WTC11 (cell line): ENCODE measurements around the gene TMEM115. TPM values are rescaled to one million over a fixed set of nuclear protein-coding genes. Genes with fewer than 3 reads are reported as not detected.

Source experiments
- ATAC-seq: fragments of 200-7000 bp; cut with Tn5 transposase; 2 replicates; pipeline ENCODE4 v1.10.0; 2021; ENCODE audit warnings: mild to moderate bottlenecking, moderate library complexity
- CTCF ChIA-PET: fragments of 300-600 bp; sonication (Branson Sonifier 250); formaldehyde crosslinking; loops from one replicate; lab custom pipeline; 2021; ENCODE audit warnings: antibody characterized with exemption; lab: Charles Lee
- POLR2A ChIA-PET: fragments of 350-600 bp; sonication (Branson Sonifier 250); formaldehyde crosslinking; loops from one replicate; lab custom pipeline; 2021; ENCODE audit warnings: antibody characterized with exemption; lab: Charles Lee
- DNase-seq: peaks from one replicate; pipeline ENCODE4 v3.0.0; 2021; ENCODE audit warnings: low spot score
- H3K27ac Mint-ChIP-seq: 2 replicates; pipeline ENCODE4 v1.8.0; 2021; ENCODE audit warnings: mixed read lengths
- H3K27me3 Mint-ChIP-seq: 2 replicates; pipeline ENCODE4 v1.8.0; 2021; ENCODE audit warnings: low read depth, mild to moderate bottlenecking, moderate library complexity, mixed read lengths
- H3K36me3 Mint-ChIP-seq: 2 replicates; pipeline ENCODE4 v1.8.0; 2021; ENCODE audit warnings: mixed read lengths
- H3K4me1 Mint-ChIP-seq: 2 replicates; pipeline ENCODE4 v1.8.0; 2022; ENCODE audit warnings: mixed read lengths
- H3K4me3 Mint-ChIP-seq: 2 replicates; pipeline ENCODE4 v1.8.0; 2021; ENCODE audit warnings: mild to moderate bottlenecking, moderate library complexity, mixed read lengths
- H3K9me3 Mint-ChIP-seq: 2 replicates; pipeline ENCODE4 v1.8.0; 2021; ENCODE audit warnings: mixed read lengths
- CBFB ChIP-seq: sonication (generic); formaldehyde crosslinking; IDR thresholded peaks from 2 replicates; pipeline ENCODE4 v1.8.1; 2022; ENCODE audit warnings: mild to moderate bottlenecking, low read depth, missing genetic modification reagents
- ESRRA ChIP-seq: sonication (generic); formaldehyde crosslinking; IDR thresholded peaks from 2 replicates; pipeline ENCODE4 v1.8.1; 2022; ENCODE audit warnings: mild to moderate bottlenecking, missing genetic modification reagents, borderline replicate concordance
- ETV6 ChIP-seq: sonication (generic); formaldehyde crosslinking; IDR thresholded peaks from 2 replicates; pipeline ENCODE4 v1.8.1; 2022; ENCODE audit warnings: mild to moderate bottlenecking, missing genetic modification reagents
- FOXJ3 ChIP-seq: sonication (generic); formaldehyde crosslinking; IDR thresholded peaks from 2 replicates; pipeline ENCODE4 v1.9.0; 2021; ENCODE audit warnings: missing genetic modification reagents, mild to moderate bottlenecking, borderline replicate concordance
- GABPB1 ChIP-seq: sonication (generic); formaldehyde crosslinking; IDR thresholded peaks from 2 replicates; pipeline ENCODE4 v1.8.1; 2023; ENCODE audit warnings: mild to moderate bottlenecking, missing genetic modification reagents
- KAT7 ChIP-seq: sonication (generic); formaldehyde crosslinking; IDR thresholded peaks from 2 replicates; pipeline ENCODE4 v1.8.1; 2023; ENCODE audit warnings: missing genetic modification reagents, mild to moderate bottlenecking, borderline replicate concordance
- NFYB ChIP-seq: sonication (generic); formaldehyde crosslinking; conservative IDR thresholded peaks from 2 replicates; pipeline ENCODE4 v1.8.0; 2022; ENCODE audit warnings: low read depth, missing genetic modification reagents
- PRDM15 ChIP-seq: sonication (generic); formaldehyde crosslinking; IDR thresholded peaks from 2 replicates; pipeline ENCODE4 v1.8.0; 2022; ENCODE audit warnings: missing genetic modification reagents
- RORB ChIP-seq: fragments of 250-450 bp; sonication (Bioruptor Pico); IDR thresholded peaks from 2 replicates; pipeline ENCODE4 v1.9.0; 2021; ENCODE audit warnings: mild to moderate bottlenecking
- SP1 ChIP-seq: sonication (generic); formaldehyde crosslinking; conservative IDR thresholded peaks from 2 replicates; pipeline ENCODE4 v1.8.1; 2022; ENCODE audit warnings: missing genetic modification reagents
- TEAD4 ChIP-seq: sonication (generic); formaldehyde crosslinking; IDR thresholded peaks from 2 replicates; pipeline ENCODE4 v1.8.0; 2022; ENCODE audit warnings: mild to moderate bottlenecking, missing genetic modification reagents
- ZBTB21 ChIP-seq: sonication (generic); formaldehyde crosslinking; IDR thresholded peaks from 2 replicates; pipeline ENCODE4 v1.8.1; 2023; ENCODE audit warnings: mild to moderate bottlenecking, missing genetic modification reagents, borderline replicate concordance
- total RNA-seq: library from RNA; stranded (reverse); gene quantifications from 3 replicates; pipeline ENCODE4 v1.2.3, GENCODE V29; 2021
- TF ChIP-seq, protein P1 (sequence below): sonication (generic); formaldehyde crosslinking; IDR thresholded peaks from 2 replicates; pipeline ENCODE4 v1.8.1; 2022; ENCODE audit warnings: low read depth, mild to moderate bottlenecking, moderate library complexity, missing genetic modification reagents, borderline replicate concordance
- TF ChIP-seq, protein P2 (sequence below): sonication (generic); formaldehyde crosslinking; IDR thresholded peaks from 2 replicates; pipeline ENCODE4 v1.8.0; 2022; ENCODE audit warnings: mild to moderate bottlenecking, missing genetic modification reagents
- TF ChIP-seq, protein P3 (sequence below): fragments of 250-450 bp; sonication (Bioruptor Pico); IDR thresholded peaks from 2 replicates; pipeline ENCODE4 v1.9.0; 2021; ENCODE audit warnings: mild to moderate bottlenecking
- TF ChIP-seq, protein P4 (sequence below): sonication (generic); formaldehyde crosslinking; IDR thresholded peaks from 2 replicates; pipeline ENCODE4 v1.8.0; 2022; ENCODE audit warnings: mild to moderate bottlenecking, missing genetic modification reagents

The TMEM115 gene
- total RNA-seq, 1 experiment from 2014 or later = 30.0 TPM

- CTCF ChIA-PET = interaction anchor here (0.8 to 5.5 kb wide), 16 partner anchors 14 to 131 kb away, joined by 3 to 95 read pairs (median 6); partner anchors contain the start of genes CYB561D2, GNAT1, HYAL1 and HYAL3
- ATAC-seq = peak; percentile 6
- TF ChIP-seq, protein P1, sequence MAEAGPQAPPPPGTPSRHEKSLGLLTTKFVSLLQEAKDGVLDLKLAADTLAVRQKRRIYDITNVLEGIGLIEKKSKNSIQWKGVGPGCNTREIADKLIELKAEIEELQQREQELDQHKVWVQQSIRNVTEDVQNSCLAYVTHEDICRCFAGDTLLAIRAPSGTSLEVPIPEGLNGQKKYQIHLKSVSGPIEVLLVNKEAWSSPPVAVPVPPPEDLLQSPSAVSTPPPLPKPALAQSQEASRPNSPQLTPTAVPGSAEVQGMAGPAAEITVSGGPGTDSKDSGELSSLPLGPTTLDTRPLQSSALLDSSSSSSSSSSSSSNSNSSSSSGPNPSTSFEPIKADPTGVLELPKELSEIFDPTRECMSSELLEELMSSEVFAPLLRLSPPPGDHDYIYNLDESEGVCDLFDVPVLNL (CRISPR knock-in tag) = no peak
- TF ChIP-seq NFYB (no peak), ZBTB21 (peak; percentile 22; the same call in 1 of the 2 replicates), ETV6 (CRISPR knock-in tag) (peak; percentile 85; the same call in 1 of the 2 replicates), ESRRA (CRISPR knock-in tag) (0 out of 2 replicates have a peak, but pooled peaks have one; percentile 54), SP1 (CRISPR knock-in tag) (0 out of 2 replicates have a peak, but pooled peaks have one; percentile 43), TEAD4 (CRISPR knock-in tag) (no peak), RORB (no peak), FOXJ3 (CRISPR knock-in tag) (no peak), KAT7 (CRISPR knock-in tag) (peak; percentile 70; the same call in 1 of the 2 replicates), PRDM15 (peak; percentile 64; the same call in 1 of the 2 replicates), GABPB1 (CRISPR knock-in tag) (no peak), CBFB (CRISPR knock-in tag) (0 out of 2 replicates have a peak, but pooled peaks have one; percentile 3)
- TF ChIP-seq, protein P2, sequence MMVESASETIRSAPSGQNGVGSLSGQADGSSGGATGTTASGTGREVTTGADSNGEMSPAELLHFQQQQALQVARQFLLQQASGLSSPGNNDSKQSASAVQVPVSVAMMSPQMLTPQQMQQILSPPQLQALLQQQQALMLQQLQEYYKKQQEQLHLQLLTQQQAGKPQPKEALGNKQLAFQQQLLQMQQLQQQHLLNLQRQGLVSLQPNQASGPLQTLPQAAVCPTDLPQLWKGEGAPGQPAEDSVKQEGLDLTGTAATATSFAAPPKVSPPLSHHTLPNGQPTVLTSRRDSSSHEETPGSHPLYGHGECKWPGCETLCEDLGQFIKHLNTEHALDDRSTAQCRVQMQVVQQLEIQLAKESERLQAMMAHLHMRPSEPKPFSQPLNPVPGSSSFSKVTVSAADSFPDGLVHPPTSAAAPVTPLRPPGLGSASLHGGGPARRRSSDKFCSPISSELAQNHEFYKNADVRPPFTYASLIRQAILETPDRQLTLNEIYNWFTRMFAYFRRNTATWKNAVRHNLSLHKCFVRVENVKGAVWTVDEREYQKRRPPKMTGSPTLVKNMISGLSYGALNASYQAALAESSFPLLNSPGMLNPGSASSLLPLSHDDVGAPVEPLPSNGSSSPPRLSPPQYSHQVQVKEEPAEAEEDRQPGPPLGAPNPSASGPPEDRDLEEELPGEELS (CRISPR knock-in tag) = peak; percentile 78
- TF ChIP-seq, protein P3, sequence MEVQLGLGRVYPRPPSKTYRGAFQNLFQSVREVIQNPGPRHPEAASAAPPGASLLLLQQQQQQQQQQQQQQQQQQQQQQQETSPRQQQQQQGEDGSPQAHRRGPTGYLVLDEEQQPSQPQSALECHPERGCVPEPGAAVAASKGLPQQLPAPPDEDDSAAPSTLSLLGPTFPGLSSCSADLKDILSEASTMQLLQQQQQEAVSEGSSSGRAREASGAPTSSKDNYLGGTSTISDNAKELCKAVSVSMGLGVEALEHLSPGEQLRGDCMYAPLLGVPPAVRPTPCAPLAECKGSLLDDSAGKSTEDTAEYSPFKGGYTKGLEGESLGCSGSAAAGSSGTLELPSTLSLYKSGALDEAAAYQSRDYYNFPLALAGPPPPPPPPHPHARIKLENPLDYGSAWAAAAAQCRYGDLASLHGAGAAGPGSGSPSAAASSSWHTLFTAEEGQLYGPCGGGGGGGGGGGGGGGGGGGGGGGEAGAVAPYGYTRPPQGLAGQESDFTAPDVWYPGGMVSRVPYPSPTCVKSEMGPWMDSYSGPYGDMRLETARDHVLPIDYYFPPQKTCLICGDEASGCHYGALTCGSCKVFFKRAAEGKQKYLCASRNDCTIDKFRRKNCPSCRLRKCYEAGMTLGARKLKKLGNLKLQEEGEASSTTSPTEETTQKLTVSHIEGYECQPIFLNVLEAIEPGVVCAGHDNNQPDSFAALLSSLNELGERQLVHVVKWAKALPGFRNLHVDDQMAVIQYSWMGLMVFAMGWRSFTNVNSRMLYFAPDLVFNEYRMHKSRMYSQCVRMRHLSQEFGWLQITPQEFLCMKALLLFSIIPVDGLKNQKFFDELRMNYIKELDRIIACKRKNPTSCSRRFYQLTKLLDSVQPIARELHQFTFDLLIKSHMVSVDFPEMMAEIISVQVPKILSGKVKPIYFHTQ = no peak
- TF ChIP-seq, protein P4, sequence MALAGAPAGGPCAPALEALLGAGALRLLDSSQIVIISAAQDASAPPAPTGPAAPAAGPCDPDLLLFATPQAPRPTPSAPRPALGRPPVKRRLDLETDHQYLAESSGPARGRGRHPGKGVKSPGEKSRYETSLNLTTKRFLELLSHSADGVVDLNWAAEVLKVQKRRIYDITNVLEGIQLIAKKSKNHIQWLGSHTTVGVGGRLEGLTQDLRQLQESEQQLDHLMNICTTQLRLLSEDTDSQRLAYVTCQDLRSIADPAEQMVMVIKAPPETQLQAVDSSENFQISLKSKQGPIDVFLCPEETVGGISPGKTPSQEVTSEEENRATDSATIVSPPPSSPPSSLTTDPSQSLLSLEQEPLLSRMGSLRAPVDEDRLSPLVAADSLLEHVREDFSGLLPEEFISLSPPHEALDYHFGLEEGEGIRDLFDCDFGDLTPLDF (CRISPR knock-in tag) = no peak
- TF ChIP-seq, all 79 proteins: peak for 8
- Mint-ChIP-seq H3K27ac (peak within 1 kb of the TSS; percentile 97), H3K4me1 (peaks cover 42% of the 10 kb centered on the region), H3K27me3 (no peaks in the 10 kb centered on the region), H3K9me3 (no peaks in the 10 kb centered on the region), H3K4me3 (peak within 1 kb of the TSS; percentile 88), H3K36me3 (peaks cover 28% of the 10 kb centered on the region)
- POLR2A ChIA-PET = interaction anchor here (1.5 to 2.0 kb wide), 2 partner anchors 15 to 23 kb away, joined by 5 to 8 read pairs; partner anchors contain the start of genes HYAL3 and NAA80
- peak; percentile 65 for DNase-seq
Observed at GRCh38 chr3:50322386-50323091, 36.8 kb downstream of the TMEM115 start, which contains the start of gene HYAL2. TSS of gene HYAL2 (minus strand) at chr3:50322745. CDS start at chr3:50320489, 2,256 bp downstream.
